SKM-1 (cell line): ENCODE data around the gene NELFB.

Experiments
- DNase-seq: peaks from one replicate; lab custom pipeline; 2025; ENCODE audit not compliant: unreplicated experiment; lab: John Stamatoyannopoulos, UW

The NELFB gene

DNA sequence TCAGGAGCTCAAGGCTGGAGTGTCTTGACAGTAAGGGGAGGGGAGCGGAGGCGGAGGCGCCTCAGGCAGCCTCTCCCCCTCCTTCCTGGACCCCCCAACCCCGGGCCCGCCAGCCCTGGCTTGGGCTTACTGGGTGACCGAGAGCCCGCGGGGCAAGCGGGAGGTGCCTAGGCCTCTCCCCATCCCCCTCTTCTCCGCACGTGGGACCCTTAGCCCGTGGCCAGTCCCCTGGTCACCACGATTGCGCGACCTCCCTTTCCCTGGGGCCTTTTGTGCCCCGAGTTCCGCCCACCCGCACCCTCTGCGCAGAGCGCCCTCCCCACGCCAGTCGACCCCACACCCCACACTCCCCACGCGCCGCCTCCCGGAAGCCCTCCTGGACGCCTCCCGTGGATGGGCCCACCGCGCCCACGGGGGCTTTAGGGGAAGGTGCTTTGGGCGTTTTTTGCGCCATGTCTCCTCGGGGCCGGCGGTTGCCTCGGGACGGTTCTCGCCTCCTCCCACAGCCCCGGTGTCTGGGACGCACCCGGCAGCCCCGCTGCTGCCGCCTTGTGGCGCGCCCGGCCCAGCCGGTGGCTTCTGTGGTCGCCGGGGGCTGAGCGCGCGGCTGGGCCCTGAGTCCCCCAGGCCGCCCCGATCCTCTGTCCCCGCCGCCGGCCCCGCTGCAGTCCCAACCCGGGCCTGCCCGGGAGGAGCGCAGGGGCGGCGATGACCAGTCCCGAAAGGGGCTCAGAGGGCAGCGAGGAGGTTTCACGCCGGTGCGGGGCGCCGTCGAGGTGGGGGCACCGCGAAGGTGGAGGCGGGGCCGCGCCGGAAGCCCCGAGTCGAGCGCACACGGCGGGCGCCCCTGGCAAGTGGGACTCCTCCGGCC lies 25.6 kb downstream of the NELFB start:
- no peak for DNase-seq

GRCh38 chr9:137281345-137282116 lies 26.4 kb downstream of the NELFB start:
- no peak for DNase-seq

DNA sequence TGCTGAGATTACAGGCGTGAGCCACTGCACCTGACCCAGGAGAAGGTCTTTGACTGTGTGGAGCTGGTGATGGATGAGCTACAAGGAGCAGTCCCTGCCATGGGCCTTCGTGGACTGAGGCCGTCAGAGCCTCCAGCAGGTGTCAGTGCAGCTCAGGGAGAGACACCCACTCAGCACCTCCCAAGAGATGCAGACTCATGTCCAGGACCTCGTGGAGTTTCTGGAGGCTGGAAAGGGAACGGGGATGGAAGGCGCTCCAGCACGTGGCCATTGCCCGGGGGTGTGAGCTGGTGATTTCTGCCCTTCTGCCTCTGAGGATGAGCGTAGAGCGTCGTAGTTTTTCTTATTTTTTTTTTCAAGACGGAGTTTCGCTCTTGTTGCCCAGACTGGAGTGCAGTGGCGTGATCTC lies 31.9 kb downstream of the NELFB start:
- DNase-seq, result peak; percentile 22

- DNase-seq, result no peak
These were observed 38.0 kb downstream of the NELFB start for GRCh38 chr9:137293094-137293481.

- no peak for DNase-seq
These were observed 38.5 kb downstream of the NELFB start for GRCh38 chr9:137293482-137294090.

GRCh38 chr9:137294091-137294680 lies 39.1 kb downstream of the NELFB start:
- DNase-seq, result peak; percentile 60

- no peak for DNase-seq
These were observed 39.6 kb downstream of the NELFB start for GRCh38 chr9:137294681-137295237.

DNA sequence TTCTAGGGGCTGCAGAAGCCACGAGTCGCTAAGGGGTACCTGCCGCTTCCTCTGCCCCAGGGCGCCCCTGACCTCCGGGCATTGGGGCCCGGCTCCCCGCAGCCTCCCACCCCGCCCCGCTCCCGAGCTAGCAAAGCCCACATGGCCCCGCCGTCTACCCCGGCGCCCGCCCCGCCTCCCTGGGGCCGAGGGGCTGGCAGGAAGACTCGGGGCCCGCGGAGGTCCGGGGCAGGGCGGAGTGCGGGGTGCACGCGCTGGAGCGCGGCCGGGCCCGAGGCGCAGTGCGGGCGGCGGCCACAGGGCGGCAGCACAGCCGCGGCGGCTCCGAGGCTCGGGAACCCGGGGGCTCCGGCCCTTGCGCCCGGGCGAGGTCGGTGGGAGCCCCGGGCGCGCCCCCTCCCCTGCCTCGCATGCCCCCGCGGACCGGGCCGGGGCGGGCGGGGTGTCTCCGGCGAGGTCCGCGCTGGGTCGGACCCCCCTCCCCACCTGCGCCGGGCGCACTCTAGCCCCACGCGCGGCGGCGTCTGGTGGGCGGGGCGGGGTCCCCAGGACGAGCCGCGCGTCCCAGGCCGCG lies 40.2 kb downstream of the NELFB start:
- DNase-seq, result peak; percentile 13

- no peak for DNase-seq
These were observed 40.9 kb downstream of the NELFB start for GRCh38 chr9:137295849-137296669.

GRCh38 chr9:137296670-137297664 lies 41.8 kb downstream of the NELFB start:
- DNase-seq, result no peak

- DNase-seq, result no peak
These were observed 42.8 kb downstream of the NELFB start for GRCh38 chr9:137297966-137298365.

DNA sequence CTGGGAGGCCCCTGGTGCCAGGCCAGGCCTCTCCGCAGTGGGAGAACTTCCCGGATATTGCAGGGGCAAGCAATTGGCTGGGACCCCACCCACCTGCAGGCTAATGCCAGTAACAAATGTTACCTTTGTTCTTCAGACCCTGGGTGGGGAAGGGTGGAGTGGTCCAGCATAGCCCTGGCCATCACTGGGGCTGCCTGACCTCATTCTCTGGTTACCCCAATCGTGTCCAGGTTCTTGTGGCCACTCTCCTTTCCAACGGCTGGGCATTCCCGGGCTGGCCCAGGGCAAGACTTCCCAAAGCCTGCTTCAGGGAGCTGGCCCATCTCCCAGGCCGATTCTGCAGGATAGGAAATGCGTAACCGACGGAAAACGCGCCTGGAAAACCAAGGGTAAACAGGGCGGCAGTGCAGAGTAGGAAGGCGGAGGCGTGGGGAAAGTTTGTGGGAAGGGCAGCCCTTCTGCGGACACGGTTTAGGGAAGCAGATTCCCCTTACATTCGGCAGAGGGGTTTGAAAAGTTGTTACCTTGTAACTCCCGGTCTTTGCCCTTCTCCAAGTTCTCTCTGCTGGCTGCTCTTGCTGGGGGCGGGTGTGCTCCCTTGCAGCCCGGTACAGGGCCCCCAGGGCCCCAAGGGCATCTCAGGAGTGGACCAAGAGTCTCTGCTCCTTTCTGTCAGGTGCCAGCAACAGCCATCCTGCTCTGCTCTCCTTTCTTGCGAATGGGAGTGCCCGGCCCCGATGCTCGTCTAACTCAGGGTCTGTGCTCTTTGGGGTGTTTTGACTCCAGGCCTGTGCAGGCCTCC lies 43.5 kb downstream of the NELFB start:
- no peak for DNase-seq

GRCh38 chr9:137299203-137299565 lies 44.1 kb downstream of the NELFB start:
- DNase-seq, result no peak

DNA sequence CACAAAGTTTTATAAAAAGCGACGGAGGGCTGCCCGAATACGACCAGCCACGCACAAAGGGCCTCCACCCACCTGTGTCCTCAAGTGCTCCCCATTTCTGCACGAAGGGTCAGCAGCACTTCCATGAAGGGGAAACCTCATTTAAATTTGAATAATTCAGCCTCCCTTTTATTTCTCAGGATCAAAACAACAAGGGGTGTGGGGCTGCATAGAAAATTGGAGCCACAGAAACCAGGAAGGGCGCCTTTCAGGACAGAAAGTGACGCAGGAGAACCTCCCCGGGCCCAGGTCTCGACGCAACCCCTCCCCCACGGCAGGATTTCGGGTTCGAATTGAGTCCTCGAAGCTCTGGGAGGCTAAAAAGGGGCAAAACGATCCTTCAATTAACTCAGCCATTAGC lies 44.8 kb downstream of the NELFB start:
- DNase-seq, result no peak

- DNase-seq, result no peak
These were observed 45.5 kb downstream of the NELFB start for GRCh38 chr9:137300567-137301080.

DNA sequence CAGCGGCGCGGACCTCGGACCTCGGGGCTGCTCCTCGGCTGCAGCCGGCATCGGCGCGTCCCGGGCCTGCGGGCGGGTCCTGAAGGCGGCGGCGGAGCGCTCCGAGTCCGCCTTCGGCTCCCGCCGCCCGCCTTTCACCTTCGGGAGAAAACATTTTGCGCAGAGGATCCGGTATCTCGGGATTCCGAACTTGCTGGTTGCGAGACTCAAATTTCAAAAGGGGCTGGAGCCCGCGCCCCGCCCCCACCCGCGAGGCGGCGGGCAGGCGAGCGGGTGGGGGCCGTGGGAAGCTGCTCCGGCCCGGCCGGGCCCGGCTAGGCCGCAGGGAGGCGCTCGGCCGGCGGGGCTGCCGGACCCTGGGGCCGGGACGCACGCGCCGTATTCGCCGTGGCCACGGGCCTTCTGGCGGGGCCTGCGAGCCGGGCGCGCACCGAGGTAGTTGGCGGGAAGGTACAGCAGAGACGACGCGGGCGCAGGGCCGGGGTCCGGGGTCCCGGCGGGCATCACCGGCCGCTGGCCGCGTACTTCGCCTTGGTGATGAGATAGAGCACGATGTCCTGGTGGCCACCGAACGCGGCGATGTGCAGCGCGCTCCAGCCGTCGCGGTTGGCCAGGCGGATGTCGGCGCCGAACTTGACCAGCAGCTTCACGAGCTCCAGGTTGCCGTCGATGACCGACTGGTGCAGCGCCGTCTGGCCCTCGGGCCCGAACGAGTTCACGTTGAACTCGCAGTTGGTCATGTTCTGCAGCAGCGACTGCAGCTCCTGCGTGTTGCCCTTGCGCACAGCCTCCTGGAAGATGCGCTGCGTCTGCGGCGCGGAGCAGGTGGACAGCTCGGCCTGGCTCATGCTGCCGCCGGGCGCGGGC lies 46.2 kb downstream of the NELFB start:
- DNase-seq, result peak; percentile 29

DNA sequence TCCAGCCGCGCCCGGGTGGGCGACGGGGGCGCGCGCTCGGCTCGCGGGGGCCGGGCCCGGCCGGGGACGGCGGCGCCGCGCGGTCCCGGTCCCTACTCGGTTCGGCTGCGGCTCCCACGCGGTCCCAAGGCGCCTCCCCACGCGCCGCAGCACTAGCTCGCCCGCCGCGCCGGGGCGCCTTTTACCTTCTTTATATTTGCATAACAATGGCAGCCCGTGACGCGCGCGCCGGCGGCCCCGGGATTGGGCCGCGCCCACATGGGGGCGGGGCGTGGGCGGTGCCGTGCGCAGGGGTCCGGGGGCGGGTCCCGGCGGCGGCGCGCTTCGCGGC lies 47.0 kb downstream of the NELFB start, which contains the start of gene NRARP:
Gene NRARP (minus strand): TSS at position 154 of the 331 bp plus-strand sequence. CDS start 343 bp downstream, outside the sequence.
- peak; percentile 61 for DNase-seq
